SKM-1 treated with dmso at 0.1 percent for 144 hours (cell line): Measurements from ENCODE around the gene GASK1A.

ENCODE experiments used
- DNase-seq: peaks from one replicate; lab custom pipeline; 2025; ENCODE audit not compliant: unreplicated experiment; lab: John Stamatoyannopoulos, UW

GASK1A gene

GRCh38 chr3:42982645-42983412 is 3.7 kb downstream of the GASK1A start:
- DNase-seq = no peak

DNA sequence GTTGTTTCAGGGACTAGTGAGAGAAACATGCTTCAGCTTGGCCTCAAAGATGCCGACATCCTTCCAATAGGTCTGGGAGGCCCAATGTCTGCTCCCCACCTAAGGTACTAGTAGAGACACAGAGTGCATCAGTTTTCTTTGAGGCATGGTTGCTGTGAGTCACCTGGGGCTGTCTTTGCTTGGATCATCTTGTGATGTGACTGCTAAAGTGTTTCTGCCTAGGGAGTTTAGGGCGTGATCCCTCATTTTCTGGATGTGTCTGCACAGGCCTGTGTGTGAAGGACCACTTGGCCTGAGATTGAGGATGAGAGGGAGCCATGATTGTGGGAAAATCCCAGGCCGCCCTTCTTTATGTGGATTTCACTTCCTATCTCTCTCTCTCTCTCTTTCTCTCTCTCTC is 4.8 kb downstream of the GASK1A start:
- no peak for DNase-seq

DNA sequence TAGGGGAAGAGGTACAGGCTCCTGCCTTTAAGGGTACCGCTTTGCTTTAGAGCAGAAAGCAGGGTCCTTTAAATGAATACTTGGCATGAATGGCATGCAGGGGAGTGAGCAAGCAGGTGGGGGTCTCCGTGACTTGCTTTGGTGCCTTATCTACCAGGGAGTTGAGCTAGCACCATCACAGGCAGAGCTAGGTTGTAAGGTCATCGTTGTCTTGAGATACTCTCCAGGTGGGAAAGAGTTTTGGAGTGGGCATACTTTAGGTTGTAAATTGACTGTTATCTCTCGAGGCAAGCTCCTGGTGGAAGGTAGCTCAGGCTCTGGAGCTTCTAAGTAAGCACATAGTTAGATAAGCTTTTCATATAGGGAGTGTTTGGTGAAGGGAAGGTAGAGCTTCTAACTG is 5.6 kb downstream of the GASK1A start:
- DNase-seq = no peak

DNA sequence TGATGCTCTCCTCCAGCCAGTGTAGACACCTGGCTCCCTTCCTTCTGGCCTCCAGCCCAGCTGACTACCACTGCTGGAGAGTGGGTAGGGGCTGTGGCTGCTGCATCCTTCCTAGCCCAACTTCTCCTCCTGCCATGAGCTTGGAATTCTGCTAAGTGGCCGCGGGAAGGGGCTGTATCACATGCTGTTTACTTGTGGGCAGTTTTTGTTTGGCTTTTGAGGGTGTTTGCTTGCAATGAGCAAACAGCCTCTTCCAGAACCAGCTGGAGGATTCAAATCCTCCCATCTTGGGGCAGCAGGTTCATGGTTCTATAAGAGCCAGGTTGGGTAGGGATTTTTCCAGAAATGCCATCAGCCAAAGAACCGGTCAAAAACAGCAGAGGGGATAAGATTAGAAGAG is 9.0 kb downstream of the GASK1A start:
- DNase-seq = no peak

GRCh38 chr3:42988566-42988965 is 9.5 kb downstream of the GASK1A start:
- no peak for DNase-seq

DNA sequence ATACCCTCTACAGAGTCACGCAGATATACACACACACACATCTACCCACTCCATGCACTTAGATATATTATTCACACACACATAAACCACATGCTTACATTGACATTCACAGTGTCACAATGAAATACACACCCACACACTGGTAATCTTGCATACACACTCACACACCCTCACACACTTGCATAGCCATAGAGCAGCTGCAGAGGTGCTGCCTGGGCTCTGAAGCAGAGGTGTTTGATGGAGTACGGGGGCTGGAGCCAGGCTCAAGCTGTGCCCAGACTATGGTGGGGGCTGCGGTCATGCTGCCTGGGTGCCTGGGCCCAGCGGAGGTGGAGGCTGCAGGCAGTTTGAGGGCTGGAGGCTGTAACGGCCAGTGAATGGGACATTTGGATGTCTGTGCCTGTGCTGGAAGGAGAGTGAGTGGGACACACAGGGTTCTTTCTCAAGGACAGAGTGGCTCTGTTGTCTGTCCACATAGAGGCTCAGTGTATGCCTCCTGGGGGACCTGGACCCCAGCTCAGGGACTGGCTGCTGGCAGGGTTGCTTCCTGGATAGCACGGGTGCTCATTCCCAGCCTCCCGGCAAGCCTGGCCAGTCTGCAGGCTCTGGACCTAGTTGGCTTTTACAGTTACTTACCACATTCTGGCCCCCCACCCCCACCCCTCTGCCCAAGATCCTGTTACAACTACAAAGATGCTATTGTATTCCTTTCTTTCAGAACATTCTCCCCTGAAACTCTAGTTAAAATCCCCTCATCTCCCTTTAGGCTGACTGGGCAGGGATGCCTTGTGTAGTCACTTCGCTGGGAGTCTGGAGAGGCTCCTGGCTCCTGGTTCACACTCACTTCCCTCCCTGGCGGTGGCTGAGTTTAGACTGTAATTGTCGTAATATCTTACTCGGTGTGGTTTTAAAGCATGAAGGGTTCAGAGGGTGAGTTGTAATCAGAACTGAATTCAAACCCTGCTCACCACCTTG is 12.5 kb downstream of the GASK1A start:
- no peak for DNase-seq

DNA sequence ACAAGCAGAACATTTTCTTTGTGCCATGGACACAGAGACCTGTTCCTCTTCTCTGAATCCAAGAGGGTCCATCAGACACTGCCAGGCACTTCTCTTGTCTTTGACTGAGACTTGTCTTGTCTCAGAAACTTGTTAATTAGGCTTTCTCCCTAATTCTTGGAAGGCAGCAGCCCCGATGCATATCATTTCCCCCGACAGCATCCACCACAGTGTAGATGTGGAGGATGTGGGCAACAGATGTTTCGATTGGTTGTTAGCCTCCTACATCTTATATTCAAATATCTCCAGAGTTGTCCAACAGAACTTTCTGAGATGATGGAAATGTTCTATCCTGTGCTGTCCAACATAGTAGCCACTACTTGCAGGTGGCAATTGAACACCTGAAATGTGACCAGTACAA is 15.5 kb downstream of the GASK1A start:
- no peak for DNase-seq

- no peak for DNase-seq
Observed at GRCh38 chr3:42996021-42996420, 16.9 kb downstream of the GASK1A start.

DNA sequence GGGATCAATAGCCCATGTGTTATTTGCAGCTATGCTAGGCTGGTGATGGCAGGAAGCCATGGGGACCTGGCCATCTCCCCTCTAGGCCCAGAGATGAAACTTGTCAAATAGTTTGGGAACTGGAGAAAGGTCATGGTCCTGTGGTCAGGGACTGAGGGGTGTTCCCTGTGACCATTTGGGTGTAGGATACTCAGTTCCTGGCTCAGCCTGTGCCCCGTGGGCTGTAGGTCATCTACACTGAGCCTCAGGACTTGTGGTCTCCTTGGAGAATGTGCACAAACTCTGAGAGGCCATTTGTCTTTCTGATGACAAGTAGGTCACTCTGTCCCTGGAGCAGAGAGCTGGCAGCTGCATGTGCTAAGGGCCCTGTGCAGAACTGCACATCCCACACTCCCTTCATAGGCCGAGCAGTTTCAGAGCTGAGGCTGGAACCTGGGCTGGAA is 17.5 kb downstream of the GASK1A start:
- no peak for DNase-seq

GRCh38 chr3:42999212-42999611 is 20.1 kb downstream of the GASK1A start:
- DNase-seq = no peak

DNA sequence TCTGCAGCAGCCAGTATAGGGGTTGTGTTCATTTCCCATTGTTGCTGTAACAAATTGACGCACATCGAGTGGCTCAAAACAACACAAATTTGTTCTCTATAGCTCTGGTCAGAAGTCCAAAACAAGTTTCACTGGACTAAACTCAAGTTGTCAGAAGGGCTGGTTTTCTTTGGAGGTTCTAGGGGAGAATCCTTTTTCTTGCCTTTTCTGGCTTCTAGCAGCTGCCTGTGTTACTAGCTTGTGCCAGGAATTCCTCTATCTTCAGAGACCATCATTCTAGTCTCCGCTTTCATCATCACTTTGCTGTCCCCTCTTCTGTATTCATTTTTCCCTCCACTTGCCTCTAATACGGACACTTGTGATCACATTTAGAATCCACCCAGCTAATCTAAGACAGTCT is 20.5 kb downstream of the GASK1A start:
- DNase-seq = no peak

DNA sequence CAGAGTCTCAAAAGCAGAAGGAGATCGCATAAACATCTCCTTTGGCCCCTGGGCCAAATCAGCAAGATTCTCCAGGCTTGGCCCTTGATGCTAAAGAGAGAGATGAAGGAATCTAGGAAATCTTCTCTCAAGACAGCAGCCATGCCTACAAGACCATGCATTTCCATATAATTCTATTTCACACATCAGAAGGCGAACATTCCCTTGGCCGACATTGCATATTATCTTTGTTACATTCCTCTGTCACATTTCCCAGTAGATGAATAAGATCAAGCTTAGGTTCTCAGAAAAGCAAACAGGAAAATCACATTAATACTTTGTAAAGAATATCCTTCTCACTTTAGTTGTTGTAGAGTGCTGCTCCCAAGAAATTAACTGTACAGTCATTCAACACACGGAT is 21.3 kb downstream of the GASK1A start:
- DNase-seq = no peak

GRCh38 chr3:43001094-43001553 is 22.0 kb downstream of the GASK1A start:
- no peak for DNase-seq

GRCh38 chr3:43001556-43002121 is 22.5 kb downstream of the GASK1A start:
- no peak for DNase-seq

DNA sequence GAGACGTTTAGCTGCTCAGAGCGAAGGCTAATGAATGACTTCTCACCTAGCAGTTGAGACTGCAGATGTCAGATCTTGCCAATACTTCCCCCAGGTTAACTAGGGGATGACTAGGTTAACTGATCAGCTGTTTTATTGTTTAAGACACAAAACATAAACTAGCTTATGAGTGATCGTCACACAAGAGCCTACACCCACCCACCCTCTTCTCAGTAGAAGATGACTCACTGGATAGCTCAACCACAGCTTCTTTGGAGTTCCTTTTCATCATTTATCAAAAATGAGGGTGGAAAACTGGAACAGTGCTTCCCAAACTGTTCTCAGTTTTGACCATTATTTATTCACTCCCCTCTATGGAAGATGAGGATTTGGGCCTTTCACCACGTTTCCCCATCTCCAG is 25.2 kb downstream of the GASK1A start:
- DNase-seq = no peak

- DNase-seq = no peak
Observed at GRCh38 chr3:43005253-43005652, 26.1 kb downstream of the GASK1A start.

DNA sequence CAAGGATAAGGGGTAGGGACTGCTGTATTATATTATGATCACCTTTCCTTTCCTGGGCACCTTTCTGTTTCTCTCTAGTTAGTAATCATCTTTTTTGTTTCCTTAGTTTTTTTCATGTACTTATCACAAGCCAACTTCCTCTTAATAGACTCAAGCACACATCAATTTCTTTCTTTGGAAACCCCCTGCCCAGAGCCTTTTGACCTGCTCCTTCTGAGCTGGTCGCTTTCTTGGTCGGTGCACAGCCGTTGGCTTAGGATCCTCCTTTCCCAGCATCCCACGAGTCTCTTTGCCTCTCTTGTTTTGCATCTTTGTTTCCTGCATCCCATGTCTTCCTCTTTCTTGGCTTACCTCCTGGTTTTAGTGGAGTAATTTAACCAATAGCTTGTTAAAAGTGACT is 26.9 kb downstream of the GASK1A start:
- no peak for DNase-seq

DNA sequence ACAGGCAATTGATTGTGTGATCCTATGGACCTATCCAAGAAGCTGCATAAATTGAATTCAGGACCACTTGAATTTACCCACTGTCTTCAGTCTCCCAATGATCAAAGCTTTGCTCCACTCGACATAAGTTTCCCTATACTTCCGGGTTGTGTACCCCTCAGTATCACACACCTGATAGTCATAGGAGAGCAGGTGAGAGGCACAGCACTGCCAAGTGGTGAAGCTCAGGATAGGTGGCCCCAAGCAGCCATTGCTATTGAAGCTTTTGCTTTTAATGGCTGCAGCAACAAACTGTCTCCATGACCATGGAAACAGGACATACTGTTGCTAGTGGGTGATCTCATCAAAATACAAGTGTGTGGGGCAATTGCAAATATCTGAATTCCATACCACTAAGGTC is 27.7 kb downstream of the GASK1A start:
- no peak for DNase-seq

DNA sequence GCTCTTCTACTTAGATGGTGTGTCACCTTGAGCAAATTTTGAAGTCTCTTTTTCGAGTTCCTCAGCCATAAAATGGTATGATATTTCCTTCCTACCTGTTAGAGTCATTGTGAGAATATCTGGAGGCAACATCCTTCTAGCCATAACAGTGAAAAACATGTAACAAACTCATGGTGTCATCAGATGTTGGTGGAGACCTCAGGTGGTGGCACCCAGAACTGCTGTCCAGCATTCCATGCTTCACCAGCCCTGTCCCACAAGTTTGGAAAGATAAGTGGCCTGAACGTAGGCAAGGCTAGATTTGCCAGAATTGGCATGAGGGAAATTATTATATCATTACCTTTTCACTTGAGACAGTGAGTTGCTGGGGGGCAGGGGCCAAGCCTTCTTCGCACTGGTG is 30.4 kb downstream of the GASK1A start:
- no peak for DNase-seq

GRCh38 chr3:43010638-43011037 is 31.5 kb downstream of the GASK1A start:
- DNase-seq = no peak

GRCh38 chr3:43011638-43012037 is 32.5 kb downstream of the GASK1A start:
- DNase-seq = no peak

- no peak for DNase-seq
Observed at GRCh38 chr3:43012174-43012573, 33.1 kb downstream of the GASK1A start.
